Esophagus squamous epithelium (tissue), 5 donors: ENCODE measurements around the gene MTCH2. TPM values are rescaled to one million over a fixed set of nuclear protein-coding genes. Genes with fewer than 3 reads are reported as not detected.

Experiments
- DNase-seq: peaks from one replicate; lab custom pipeline; 2025; lab: John Stamatoyannopoulos, UW
- H3K27ac ChIP-seq, 4 donors: fragments of 200-600 bp; sonication (generic); one replicate each; pipeline ENCODE4 v1.5.1; 2016 to 2019; ENCODE audit warnings: mild to moderate bottlenecking in 1 of 4
- H3K27me3 ChIP-seq, 4 donors: fragments of 200-600 bp; sonication (generic); 1 replicate in 3 of 4; 2 replicates in 1 of 4; pipeline versions ENCODE4 v1.5.1 to v1.6.0; 2017 to 2021; ENCODE audit warnings: antibody characterized with exemption in 1 of 4
- H3K36me3 ChIP-seq, 3 donors: fragments of 200-600 bp; sonication (generic); one replicate each; pipeline ENCODE4 v1.5.1; 2016 to 2019
- H3K4me1 ChIP-seq, 3 donors: fragments of 200-600 bp; sonication (generic); one replicate each; pipeline ENCODE4 v1.5.1; 2017 to 2019
- H3K4me3 ChIP-seq, 4 donors: fragments of 200-600 bp; sonication (generic); 1 replicate in 3 of 4; 2 replicates in 1 of 4; pipeline ENCODE4 v1.5.1; 2016 to 2019; ENCODE audit warnings: mild to moderate bottlenecking in 2 of 4, moderate library complexity in 1 of 4
- H3K9me3 ChIP-seq, 3 donors: fragments of 200-600 bp; sonication (generic); one replicate each; pipeline ENCODE4 v1.5.1; 2016 to 2019
- POLR2A ChIP-seq, 4 donors: fragments of 450-650 bp; IDR thresholded peaks; one replicate each; pipeline ENCODE4 v1.6.1; 2017; ENCODE audit warnings: antibody characterized with exemption in 4 of 4, mild to moderate bottlenecking in 4 of 4, moderate library complexity in 3 of 4
- WGBS, 2 donors: methylation state at CpG; one replicate each; pipeline ENCODE4 v1.1.5; 2018; 5-methylcytosine and 5-hydroxymethylcytosine counted together
- intact Hi-C: fragments of 100-400 bp; cut with DNase I; formaldehyde crosslinking; loops from one replicate; pipeline ENCODE4 v1.15.0; 2022
- total RNA-seq, 4 donors: library from RNA; depleted of rRNA; stranded (reverse); fragments of >200 nt; gene quantifications; one replicate each; pipeline ENCODE4 v1.1.0, GENCODE V29; 2016
- TF ChIP-seq, protein P1 (sequence below), 6 experiments: fragments of 450-650 bp in 4 of 6; fragments of 200-600 bp in 2 of 6; sonication (generic) in 2 of 6; IDR thresholded peaks; one replicate each; pipeline ENCODE4 v1.5.1; 2016 to 2019; ENCODE audit warnings: antibody characterized with exemption in 6 of 6, mild to moderate bottlenecking in 4 of 6, moderate library complexity in 4 of 6
- donor health status: DM: yes; HTN: yes; CAD: no.

The MTCH2 gene
- total RNA-seq, 4 donors from 2014 or later, result 44.5 to 67.2 (median 53.9) TPM

GRCh38 chr11:47606731-47607130, 35.6 kb downstream of the MTCH2 start:
- Histone ChIP-seq H3K27me3 (no peaks in the 10 kb centered on the region), H3K4me1 (no peaks in the 10 kb centered on the region), H3K27ac (no peak overlapping the region), H3K36me3 (peaks cover 0 to 15% (median 0%) of the 10 kb centered on the region in 3 donors), H3K9me3 (no peaks in the 10 kb centered on the region), H3K4me3 (no peak overlapping the region)
- 22 to 47% methylated on average over 3 to 5 of the region's 5 CpGs for WGBS, 2 donors
- no peak for DNase-seq
- TF ChIP-seq POLR2A (IDR thresholded peaks at IDR 0.05), result no peak
- TF ChIP-seq, protein P1, sequence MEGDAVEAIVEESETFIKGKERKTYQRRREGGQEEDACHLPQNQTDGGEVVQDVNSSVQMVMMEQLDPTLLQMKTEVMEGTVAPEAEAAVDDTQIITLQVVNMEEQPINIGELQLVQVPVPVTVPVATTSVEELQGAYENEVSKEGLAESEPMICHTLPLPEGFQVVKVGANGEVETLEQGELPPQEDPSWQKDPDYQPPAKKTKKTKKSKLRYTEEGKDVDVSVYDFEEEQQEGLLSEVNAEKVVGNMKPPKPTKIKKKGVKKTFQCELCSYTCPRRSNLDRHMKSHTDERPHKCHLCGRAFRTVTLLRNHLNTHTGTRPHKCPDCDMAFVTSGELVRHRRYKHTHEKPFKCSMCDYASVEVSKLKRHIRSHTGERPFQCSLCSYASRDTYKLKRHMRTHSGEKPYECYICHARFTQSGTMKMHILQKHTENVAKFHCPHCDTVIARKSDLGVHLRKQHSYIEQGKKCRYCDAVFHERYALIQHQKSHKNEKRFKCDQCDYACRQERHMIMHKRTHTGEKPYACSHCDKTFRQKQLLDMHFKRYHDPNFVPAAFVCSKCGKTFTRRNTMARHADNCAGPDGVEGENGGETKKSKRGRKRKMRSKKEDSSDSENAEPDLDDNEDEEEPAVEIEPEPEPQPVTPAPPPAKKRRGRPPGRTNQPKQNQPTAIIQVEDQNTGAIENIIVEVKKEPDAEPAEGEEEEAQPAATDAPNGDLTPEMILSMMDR (IDR thresholded peaks at IDR 0.05), result no peak
- intact Hi-C loops, result no loop called here

DNA sequence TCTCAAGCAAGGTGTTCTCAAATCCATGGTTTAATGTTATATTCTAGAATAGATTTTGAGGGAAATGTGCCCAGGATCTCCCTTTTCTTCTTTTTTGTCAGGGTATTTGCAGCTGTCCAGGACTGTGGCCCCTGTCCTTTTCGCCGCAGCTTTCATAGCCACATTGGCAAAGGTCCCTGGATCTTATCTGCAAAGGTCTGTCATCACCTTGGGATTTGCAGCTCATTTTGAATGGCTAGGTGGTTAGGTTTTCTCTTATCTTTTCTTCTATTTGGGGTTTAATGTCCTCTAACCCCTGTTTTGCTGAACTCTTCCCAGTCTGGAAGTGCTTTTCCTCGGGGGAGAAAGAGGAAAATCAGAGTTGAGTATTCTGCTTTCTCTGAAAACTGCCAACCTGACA, 36.4 kb downstream of the MTCH2 start:
- no peak for TF ChIP-seq POLR2A (IDR thresholded peaks at IDR 0.05)
- TF ChIP-seq, protein P1 (IDR thresholded peaks at IDR 0.05), result no peak
- no peak for DNase-seq
- no peaks in the 10 kb centered on the region for H3K27me3 ChIP-seq
- no peaks in the 10 kb centered on the region for H3K9me3 ChIP-seq
- peaks cover 0 to 10% (median 0%) of the 10 kb centered on the region in 3 donors for H3K36me3 ChIP-seq
- 74 to 81% methylated on average over 3 of the region's 3 CpGs for WGBS, 2 donors
- intact Hi-C loops, result no loop called here
- no peak overlapping the region for H3K27ac ChIP-seq
- H3K4me3 ChIP-seq, result no peak overlapping the region
- no peaks in the 10 kb centered on the region for H3K4me1 ChIP-seq

GRCh38 chr11:47603295-47603694, 39.1 kb downstream of the MTCH2 start:
- peaks cover 0 to 3% (median 0%) of the 10 kb centered on the region in 3 donors for H3K4me1 ChIP-seq
- H3K4me3 ChIP-seq, result no peak overlapping the region
- TF ChIP-seq, protein P1 (IDR thresholded peaks at IDR 0.05), result no peak
- no peak for TF ChIP-seq POLR2A (IDR thresholded peaks at IDR 0.05)
- no peaks in the 10 kb centered on the region for H3K27me3 ChIP-seq
- no peaks in the 10 kb centered on the region for H3K9me3 ChIP-seq
- no peak for DNase-seq
- WGBS, 2 donors, result 82 to 86% methylated on average over 4 of the region's 4 CpGs
- H3K36me3 ChIP-seq, result no peaks in the 10 kb centered on the region
- no peak overlapping the region for H3K27ac ChIP-seq
- intact Hi-C loops, result no loop called here

DNA sequence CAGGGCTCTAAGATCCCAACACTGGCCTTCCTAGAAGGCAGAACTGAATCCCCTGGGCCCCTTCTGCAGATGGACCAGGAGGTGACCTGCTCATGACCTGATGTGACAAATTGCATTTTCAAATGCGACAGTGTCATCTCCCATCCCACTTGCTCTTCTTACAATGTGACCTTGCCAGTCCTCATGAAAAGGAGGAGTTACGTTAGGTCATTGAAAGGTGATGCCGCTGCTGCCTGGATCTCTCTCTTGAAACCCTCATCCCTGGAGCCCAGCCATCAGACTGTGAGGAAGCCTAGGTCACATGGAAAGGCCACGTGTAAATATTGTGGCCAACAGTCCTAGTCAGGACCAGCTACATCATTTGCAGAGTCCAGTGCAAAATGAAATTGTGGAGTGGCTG, 42.5 kb downstream of the MTCH2 start:
- Histone ChIP-seq H3K27ac (no peak overlapping the region), H3K4me1 (peaks cover 0 to 3% (median 0%) of the 10 kb centered on the region in 3 donors), H3K4me3 (no peak overlapping the region), H3K36me3 (no peaks in the 10 kb centered on the region), H3K9me3 (no peaks in the 10 kb centered on the region), H3K27me3 (peaks cover 0 to 15% (median 0%) of the 10 kb centered on the region in 4 donors)
- no peak for DNase-seq
- intact Hi-C loops, result no loop called here
- TF ChIP-seq, protein P1 (IDR thresholded peaks at IDR 0.05), result no peak
- TF ChIP-seq POLR2A (IDR thresholded peaks at IDR 0.05), result no peak
- 76 to 93% methylated on average over 2 to 4 of the region's 4 CpGs for WGBS, 2 donors

DNA sequence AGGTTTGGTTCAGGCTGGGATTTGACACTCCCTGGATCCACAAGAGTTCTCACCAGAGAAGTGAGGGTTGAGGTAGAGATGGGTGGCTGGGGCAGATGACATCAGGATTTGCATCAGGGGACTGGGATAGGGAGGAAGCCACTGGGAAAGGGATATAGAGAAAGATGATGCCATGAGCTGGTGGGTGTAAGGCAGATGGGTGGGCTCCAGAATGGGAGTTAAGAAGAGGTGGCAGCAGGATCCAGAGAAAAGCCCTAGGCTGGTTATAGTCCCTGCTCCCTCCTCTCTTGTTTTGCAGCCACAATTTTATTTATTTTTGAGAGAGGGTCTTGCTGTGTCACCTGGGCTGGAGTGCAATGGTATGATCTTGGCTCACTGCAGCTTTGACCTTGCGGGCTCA, 46.4 kb downstream of the MTCH2 start:
- TF ChIP-seq POLR2A (IDR thresholded peaks at IDR 0.05), result no peak
- TF ChIP-seq, protein P1 (IDR thresholded peaks at IDR 0.05), result no peak
- peaks cover 6 to 20% (median 7%) of the 10 kb centered on the region in 3 donors for H3K4me1 ChIP-seq
- no peaks in the 10 kb centered on the region for H3K36me3 ChIP-seq
- intact Hi-C loops, result no loop called here
- WGBS, 2 donors, result 100% methylated on average over 1 of the region's 1 CpG
- no peak overlapping the region for H3K27ac ChIP-seq
- no peak for DNase-seq
- H3K27me3 ChIP-seq, result peaks cover 0 to 54% (median 8%) of the 10 kb centered on the region in 4 donors
- H3K4me3 ChIP-seq, result no peak overlapping the region
- H3K9me3 ChIP-seq, result no peaks in the 10 kb centered on the region
